Left ventricle myocardium inferior (tissue), 1 donor: ENCODE results near the gene MYBPH. TPM values are rescaled to one million over a fixed set of nuclear protein-coding genes. Genes with fewer than 3 reads are reported as not detected.

Experiments
- DNase-seq: peaks from one replicate; pipeline ENCODE4 v3.0.0-alpha.2; 2020
- H3K27ac ChIP-seq: fragments of 200-600 bp; replicated peaks from 2 replicates; pipeline ENCODE4 v1.8.0; 2021
- H3K27me3 ChIP-seq: fragments of 200-600 bp; 2 replicates; pipeline ENCODE4 v1.8.0; 2021; ENCODE audit warnings: low read depth
- H3K36me3 ChIP-seq: fragments of 200-600 bp; 2 replicates; pipeline ENCODE4 v1.8.0; 2021
- H3K4me1 ChIP-seq: fragments of 200-600 bp; 2 replicates; pipeline ENCODE4 v1.8.0; 2021
- H3K4me3 ChIP-seq: fragments of 200-600 bp; 2 replicates; pipeline ENCODE4 v1.8.0; 2021; ENCODE audit warnings: mild to moderate bottlenecking, moderate library complexity
- H3K9me3 ChIP-seq: fragments of 200-600 bp; replicated peaks from 2 replicates; pipeline ENCODE4 v1.8.0; 2021
- intact Hi-C: fragments of 100-400 bp; cut with micrococcal nuclease; formaldehyde crosslinking; loops from one replicate; pipeline ENCODE4 v1.11.0; 2022
- total RNA-seq: library from RNA; stranded (reverse); fragmentation: NEBNext Ultra II Directional; extraction: Animal tissue kit (Norgen Biotek cat#: 25700); gene quantifications from one replicate; pipeline ENCODE4 v1.2.1, GENCODE V29; 2021
- TF ChIP-seq, protein P1 (sequence below): fragments of 200-600 bp; IDR thresholded peaks from 2 replicates; pipeline ENCODE4 v1.8.0; 2021; ENCODE audit warnings: antibody characterized with exemption, mild to moderate bottlenecking, borderline replicate concordance
- donor health status: DM: no; HTN: yes; CAD: no; lungs with severe emphysema.

MYBPH gene
- total RNA-seq, 1 donor from 2014 or later = not detected

DNA sequence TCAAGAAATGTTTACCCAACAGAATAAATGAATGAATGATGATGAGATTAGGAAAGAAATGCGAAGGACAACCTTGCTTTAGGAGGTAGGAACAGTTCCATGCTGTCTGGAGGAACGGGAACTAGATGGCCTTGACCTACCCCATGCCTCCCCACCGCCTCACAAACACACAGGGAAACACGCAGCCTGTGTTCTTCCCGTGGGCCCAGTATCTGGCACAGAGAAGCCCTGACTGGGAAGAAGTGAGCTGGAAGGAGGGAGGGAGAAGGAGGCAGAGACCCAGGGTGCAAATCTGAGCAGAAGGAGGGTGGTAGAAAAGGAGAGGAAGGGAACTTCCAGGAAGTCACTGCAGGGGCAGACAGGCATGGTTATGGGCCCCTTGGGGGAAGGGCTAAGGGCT lies 51.6 kb downstream of the MYBPH start:
- intact Hi-C loops = no loop called here
- peaks cover 90% of the 10 kb centered on the region for H3K27me3 ChIP-seq
- no peaks in the 10 kb centered on the region for H3K36me3 ChIP-seq
- DNase-seq = no peak
- H3K27ac ChIP-seq = no peak overlapping the region
- H3K4me1 ChIP-seq = peaks cover 38% of the 10 kb centered on the region
- no peaks in the 10 kb centered on the region for H3K9me3 ChIP-seq
- TF ChIP-seq, protein P1, sequence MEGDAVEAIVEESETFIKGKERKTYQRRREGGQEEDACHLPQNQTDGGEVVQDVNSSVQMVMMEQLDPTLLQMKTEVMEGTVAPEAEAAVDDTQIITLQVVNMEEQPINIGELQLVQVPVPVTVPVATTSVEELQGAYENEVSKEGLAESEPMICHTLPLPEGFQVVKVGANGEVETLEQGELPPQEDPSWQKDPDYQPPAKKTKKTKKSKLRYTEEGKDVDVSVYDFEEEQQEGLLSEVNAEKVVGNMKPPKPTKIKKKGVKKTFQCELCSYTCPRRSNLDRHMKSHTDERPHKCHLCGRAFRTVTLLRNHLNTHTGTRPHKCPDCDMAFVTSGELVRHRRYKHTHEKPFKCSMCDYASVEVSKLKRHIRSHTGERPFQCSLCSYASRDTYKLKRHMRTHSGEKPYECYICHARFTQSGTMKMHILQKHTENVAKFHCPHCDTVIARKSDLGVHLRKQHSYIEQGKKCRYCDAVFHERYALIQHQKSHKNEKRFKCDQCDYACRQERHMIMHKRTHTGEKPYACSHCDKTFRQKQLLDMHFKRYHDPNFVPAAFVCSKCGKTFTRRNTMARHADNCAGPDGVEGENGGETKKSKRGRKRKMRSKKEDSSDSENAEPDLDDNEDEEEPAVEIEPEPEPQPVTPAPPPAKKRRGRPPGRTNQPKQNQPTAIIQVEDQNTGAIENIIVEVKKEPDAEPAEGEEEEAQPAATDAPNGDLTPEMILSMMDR = no peak
- no peak overlapping the region for H3K4me3 ChIP-seq

DNA sequence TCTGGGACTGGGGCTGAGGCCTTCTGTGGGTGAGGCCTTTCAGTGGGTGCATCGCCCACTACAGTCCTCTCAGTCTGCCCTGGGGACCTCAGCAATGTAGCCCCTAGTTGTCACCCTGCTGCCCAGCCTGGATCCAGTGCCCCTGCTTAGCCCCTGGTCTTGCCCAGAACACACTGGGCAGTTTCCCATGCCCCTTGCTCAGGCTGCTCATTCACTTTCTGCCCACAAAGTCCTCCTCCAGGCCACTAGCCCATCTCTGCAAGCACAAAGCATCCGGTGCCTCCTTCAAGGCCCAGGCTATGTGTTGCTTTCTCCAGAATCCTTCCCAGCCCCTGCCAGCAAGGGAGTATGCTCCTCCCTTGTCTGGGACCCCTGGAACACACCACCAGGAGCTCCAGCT lies 53.5 kb downstream of the MYBPH start:
- intact Hi-C loops = no loop called here
- H3K36me3 ChIP-seq = no peaks in the 10 kb centered on the region
- no peak overlapping the region for H3K27ac ChIP-seq
- H3K9me3 ChIP-seq = no peaks in the 10 kb centered on the region
- H3K27me3 ChIP-seq = peaks cover 90% of the 10 kb centered on the region
- no peak overlapping the region for H3K4me3 ChIP-seq
- TF ChIP-seq, protein P1 = no peak
- DNase-seq = no peak
- peaks cover 29% of the 10 kb centered on the region for H3K4me1 ChIP-seq

DNA sequence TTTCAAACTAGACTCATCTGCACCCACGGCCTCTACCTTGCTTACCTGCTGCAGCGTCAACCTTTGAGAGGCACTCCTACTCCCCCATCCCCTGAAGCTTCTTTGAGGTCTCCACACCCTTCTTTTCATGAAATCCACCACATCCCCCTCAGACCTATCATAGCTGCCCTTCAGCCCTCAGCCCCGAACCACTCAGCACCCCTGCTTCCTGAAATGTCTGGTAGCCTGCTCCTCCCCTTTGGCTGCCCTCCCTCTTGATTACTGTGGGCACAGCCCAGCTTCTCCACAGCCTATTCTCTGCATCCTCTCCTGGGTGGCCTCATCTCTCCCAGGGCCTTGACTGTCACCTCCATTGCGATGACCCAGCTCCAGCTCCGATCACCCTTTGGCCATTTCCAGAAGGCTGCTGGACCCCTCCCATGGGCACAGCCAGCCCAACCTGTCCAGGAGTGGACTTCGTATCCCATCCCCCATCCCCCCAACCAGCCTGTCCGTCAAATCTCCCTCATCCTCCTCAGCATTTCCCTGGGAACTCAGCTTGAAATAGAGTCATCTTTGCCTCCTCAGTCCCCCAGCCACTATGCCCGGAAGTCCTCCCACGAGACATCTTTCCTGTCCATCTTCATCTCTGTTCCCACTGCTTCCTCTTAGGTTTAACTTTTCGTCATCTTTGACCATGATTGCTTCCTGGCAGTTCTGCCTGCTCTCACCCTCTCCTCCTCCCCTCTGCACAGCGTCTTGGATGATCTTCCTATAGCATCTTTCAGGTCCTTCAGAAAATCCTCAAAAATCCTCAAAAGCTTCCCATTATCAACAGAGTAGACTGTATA lies 54.2 kb downstream of the MYBPH start:
- Histone ChIP-seq H3K4me3 (no peak overlapping the region), H3K27ac (no peak overlapping the region), H3K36me3 (no peaks in the 10 kb centered on the region), H3K9me3 (no peaks in the 10 kb centered on the region), H3K27me3 (peaks cover 94% of the 10 kb centered on the region), H3K4me1 (peaks cover 21% of the 10 kb centered on the region)
- intact Hi-C loops = no loop called here
- TF ChIP-seq, protein P1 = no peak
- DNase-seq = no peak

DNA sequence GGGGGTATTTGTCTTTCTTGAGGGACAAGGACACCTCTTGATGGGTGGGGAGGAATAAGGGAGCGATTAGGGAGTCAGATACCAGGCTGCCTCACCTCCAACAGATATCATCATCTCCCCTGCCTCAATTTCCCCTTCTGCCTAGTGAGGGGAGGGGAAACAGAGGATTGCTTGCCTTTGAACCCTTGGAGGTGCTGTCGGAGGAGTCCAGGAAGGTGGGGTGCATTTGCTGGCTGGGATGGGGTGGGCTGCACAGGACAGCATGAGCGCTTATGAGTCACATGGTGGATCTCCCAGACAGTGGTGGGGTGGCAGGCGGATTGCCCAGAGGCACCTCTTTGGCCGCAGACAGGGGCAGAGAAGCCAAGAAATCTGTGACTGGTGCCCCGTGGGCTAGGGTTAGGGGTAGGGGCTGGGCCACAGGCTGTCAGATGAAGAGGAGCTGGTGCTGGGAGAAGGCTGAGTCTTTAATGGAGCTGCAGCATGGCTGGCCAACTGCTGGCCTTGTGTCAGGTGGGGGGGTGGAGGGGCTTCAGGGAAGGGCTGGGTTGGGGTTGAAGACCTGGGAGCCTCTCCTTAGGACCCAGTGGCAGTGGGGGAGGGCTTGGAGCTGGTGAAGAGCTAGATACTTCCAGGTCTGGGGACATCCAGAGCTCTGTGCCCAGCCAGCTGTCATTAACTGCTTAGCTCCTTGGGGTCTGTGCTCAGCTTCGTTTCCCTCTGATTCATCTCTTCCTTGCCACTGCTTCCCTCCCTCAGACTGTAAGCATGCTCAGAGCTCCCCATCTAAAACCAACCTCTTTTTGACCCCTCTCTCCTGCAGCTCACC lies 55.1 kb downstream of the MYBPH start:
- TF ChIP-seq, protein P1 = no peak
- no peak overlapping the region for H3K4me3 ChIP-seq
- H3K27me3 ChIP-seq = peaks cover 93% of the 10 kb centered on the region
- no peaks in the 10 kb centered on the region for H3K36me3 ChIP-seq
- H3K4me1 ChIP-seq = peaks cover 15% of the 10 kb centered on the region
- H3K27ac ChIP-seq = no peak overlapping the region
- H3K9me3 ChIP-seq = no peaks in the 10 kb centered on the region
- intact Hi-C loops = no loop called here
- DNase-seq = no peak

Other genes starting within 250 kb of the MYBPH start
- gene KLHL12, start 248.6 kb downstream of the MYBPH start, total RNA-seq = 22.7 TPM
- gene ADIPOR1, start 217.5 kb downstream of the MYBPH start, total RNA-seq = 87.0 TPM
- gene CYB5R1, start 208.6 kb downstream of the MYBPH start, total RNA-seq = 174 TPM
- gene TMEM183A, start 168.5 kb downstream of the MYBPH start, total RNA-seq = 21.8 TPM
- gene PPFIA4, start 149.3 kb downstream of the MYBPH start, total RNA-seq = 24.8 TPM
- not detected for gene MYOG, start 89.8 kb downstream of the MYBPH start, total RNA-seq
- gene ADORA1, start 48.1 kb downstream of the MYBPH start, total RNA-seq = 16.4 TPM
- not detected for gene CHI3L1, start 10.9 kb upstream of the MYBPH start, total RNA-seq
- gene CHIT1, start 53.8 kb upstream of the MYBPH start, total RNA-seq = not detected
- 73.7 TPM for gene BTG2, start 129.7 kb upstream of the MYBPH start, total RNA-seq
- 11.2 TPM for gene FMOD, start 175.3 kb upstream of the MYBPH start, total RNA-seq